HepG2 (cell line): ENCODE data around the gene KRTCAP2. TPM values are rescaled to one million over a fixed set of nuclear protein-coding genes. Genes with fewer than 3 reads are reported as not detected.

Source experiments
- AHR ChIP-seq: IDR thresholded peaks from 2 replicates; pipeline ENCODE4 v1.6.1; 2018; ENCODE audit warnings: missing genetic modification reagents, missing compliant biosample characterization
- CAMTA2 ChIP-seq: sonication (generic); formaldehyde crosslinking; IDR thresholded peaks from 2 replicates; pipeline ENCODE4 v1.4.0; 2020; ENCODE audit warnings: mild to moderate bottlenecking, missing genetic modification reagents, borderline replicate concordance
- GABPB1 ChIP-seq: IDR thresholded peaks from 2 replicates; pipeline ENCODE4 v1.6.1; 2016; ENCODE audit warnings: mild to moderate bottlenecking, missing genetic modification reagents, moderate library complexity, missing compliant biosample characterization
- KAT7 ChIP-seq: IDR thresholded peaks from 2 replicates; pipeline ENCODE4 v1.6.1; 2018; ENCODE audit warnings: borderline replicate concordance, missing compliant biosample characterization
- MTA3 ChIP-seq: sonication (generic); formaldehyde crosslinking; IDR thresholded peaks from 2 replicates; pipeline ENCODE4 v1.4.0; 2020; ENCODE audit warnings: missing genetic modification reagents
- NFIC ChIP-seq: IDR thresholded peaks from 2 replicates; pipeline ENCODE4 v1.6.1; 2012; ENCODE audit warnings: mild to moderate bottlenecking, low read length, inconsistent platforms
- RBAK ChIP-seq: sonication (generic); formaldehyde crosslinking; IDR thresholded peaks from 2 replicates; pipeline ENCODE4 v1.5.1; 2020; ENCODE audit warnings: mild to moderate bottlenecking, missing genetic modification reagents
- SIX4 ChIP-seq: sonication (generic); formaldehyde crosslinking; IDR thresholded peaks from 2 replicates; pipeline ENCODE4 v1.4.0; 2020; ENCODE audit warnings: missing genetic modification reagents
- TP53 ChIP-seq: sonication (generic); formaldehyde crosslinking; conservative IDR thresholded peaks from 2 replicates; pipeline ENCODE4 v1.4.0; 2020; ENCODE audit warnings: missing genetic modification reagents
- ZC3H4 ChIP-seq: sonication (generic); formaldehyde crosslinking; IDR thresholded peaks from 2 replicates; pipeline ENCODE4 v1.4.0; 2020; ENCODE audit warnings: missing genetic modification reagents, borderline replicate concordance
- ZFP90 ChIP-seq: sonication (generic); formaldehyde crosslinking; IDR thresholded peaks from 2 replicates; pipeline ENCODE4 v1.8.0; 2022; ENCODE audit warnings: missing genetic modification reagents, mild to moderate bottlenecking, inconsistent platforms, borderline replicate concordance
- ZMAT5 ChIP-seq: sonication (generic); formaldehyde crosslinking; IDR thresholded peaks from 2 replicates; pipeline ENCODE4 v1.5.0; 2020; ENCODE audit warnings: mild to moderate bottlenecking, low read depth, missing genetic modification reagents, borderline replicate concordance
- ZMYM3 ChIP-seq: sonication (generic); formaldehyde crosslinking; IDR thresholded peaks from 2 replicates; pipeline ENCODE4 v1.5.1; 2020; ENCODE audit warnings: mild to moderate bottlenecking, missing genetic modification reagents
- ZNF142 ChIP-seq: sonication (generic); formaldehyde crosslinking; IDR thresholded peaks from 2 replicates; pipeline ENCODE4 v1.4.0; 2020; ENCODE audit warnings: missing genetic modification reagents
- ZNF333 ChIP-seq: sonication (generic); formaldehyde crosslinking; IDR thresholded peaks from 2 replicates; pipeline ENCODE4 v1.4.0; 2020; ENCODE audit warnings: mild to moderate bottlenecking, missing genetic modification reagents, borderline replicate concordance
- ZNF530 ChIP-seq: sonication (generic); formaldehyde crosslinking; IDR thresholded peaks from 2 replicates; pipeline ENCODE4 v1.5.0; 2020; ENCODE audit warnings: low read depth, mild to moderate bottlenecking, missing genetic modification reagents
- ZNF598 ChIP-seq: sonication (generic); formaldehyde crosslinking; IDR thresholded peaks from 2 replicates; pipeline ENCODE4 v1.5.1; 2020; ENCODE audit warnings: mild to moderate bottlenecking, missing genetic modification reagents, borderline replicate concordance
- polyA plus RNA-seq, 8 experiments: library from polyadenylated mRNA; depleted of rRNA in 3 of 8; stranded (reverse) in 7 of 8; unstranded in 1 of 8; fragments of >200 nt; fragmentation: Illumina TruSeq in 4 of 8; extraction: Trizol in 4 of 8; gene quantifications; 2 replicates each; pipeline versions ENCODE4 v1.2.1 to v1.2.3, GENCODE V29; 2011 to 2016; ENCODE audit warnings: low read depth in 4 of 8, missing spikeins in 1 of 8, mixed read lengths in 1 of 8; ENCODE audit not compliant: insufficient read depth in 1 of 8
- total RNA-seq, 5 experiments: library from RNA; depleted of rRNA; stranded (reverse); fragments of >200 nt; fragmentation: Illumina TruSeq; extraction: Trizol; gene quantifications; 2 replicates each; pipeline ENCODE4 v1.2.3, GENCODE V29; 2016; ENCODE audit warnings: low read depth in 1 of 5
- TF ChIP-seq, protein P1 (sequence below): sonication (generic); formaldehyde crosslinking; conservative IDR thresholded peaks from 2 replicates; pipeline ENCODE4 v1.4.0; 2020; ENCODE audit warnings: mild to moderate bottlenecking, missing genetic modification reagents, moderate library complexity

The KRTCAP2 gene
- total and polyA plus RNA-seq, 2 of the 13 experiments (the other 11 are each of a cell fraction or from before 2014, with no cell fraction given), result 77.3 to 79.4 TPM

DNA sequence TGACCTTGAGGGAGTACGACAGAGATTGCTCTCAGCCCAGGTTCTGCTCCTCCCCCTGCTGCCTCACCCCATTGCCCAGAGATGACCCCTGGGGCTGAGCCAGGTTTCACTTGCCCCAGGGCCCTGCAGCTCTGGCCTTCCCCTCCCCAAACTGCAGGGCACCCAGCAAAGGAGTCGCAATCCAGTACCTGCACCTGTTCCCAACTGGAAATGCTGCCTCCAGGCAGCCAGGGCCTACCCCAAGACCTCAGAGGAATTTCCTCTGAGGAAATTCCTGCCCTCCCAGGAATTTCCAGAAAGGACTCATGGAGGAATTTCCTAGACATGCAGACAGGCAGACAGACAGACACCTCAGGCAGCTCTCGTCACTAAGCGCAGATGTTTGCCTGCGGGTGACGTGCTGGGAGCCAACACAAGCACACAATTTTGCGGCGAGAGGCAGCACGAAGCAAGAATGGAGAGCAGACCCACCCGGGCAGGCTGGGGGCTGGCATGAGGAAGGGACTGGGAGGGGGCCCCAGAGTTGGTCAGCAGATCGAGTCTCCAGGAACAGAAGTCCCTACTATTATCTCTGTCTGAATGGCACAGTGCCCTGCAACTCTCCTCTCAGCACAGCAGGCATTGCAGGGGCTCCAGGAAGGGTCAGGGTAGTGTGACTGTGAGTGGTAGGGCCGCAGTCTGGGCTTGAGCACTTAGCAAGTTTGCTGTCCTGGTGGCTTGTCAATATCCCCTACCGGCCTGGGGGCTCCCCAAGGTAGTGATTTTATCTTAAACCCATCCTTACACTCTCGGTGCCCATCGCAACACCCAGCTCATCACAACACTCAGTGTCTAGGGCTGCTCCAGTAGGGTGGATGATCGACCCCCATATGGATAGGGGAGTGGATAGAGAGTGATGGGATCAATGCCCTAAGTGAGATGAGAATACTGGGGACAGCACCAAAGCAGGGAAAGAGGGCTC lies 48.3 kb downstream of the KRTCAP2 start (continued):
- TF ChIP-seq, protein P1, sequence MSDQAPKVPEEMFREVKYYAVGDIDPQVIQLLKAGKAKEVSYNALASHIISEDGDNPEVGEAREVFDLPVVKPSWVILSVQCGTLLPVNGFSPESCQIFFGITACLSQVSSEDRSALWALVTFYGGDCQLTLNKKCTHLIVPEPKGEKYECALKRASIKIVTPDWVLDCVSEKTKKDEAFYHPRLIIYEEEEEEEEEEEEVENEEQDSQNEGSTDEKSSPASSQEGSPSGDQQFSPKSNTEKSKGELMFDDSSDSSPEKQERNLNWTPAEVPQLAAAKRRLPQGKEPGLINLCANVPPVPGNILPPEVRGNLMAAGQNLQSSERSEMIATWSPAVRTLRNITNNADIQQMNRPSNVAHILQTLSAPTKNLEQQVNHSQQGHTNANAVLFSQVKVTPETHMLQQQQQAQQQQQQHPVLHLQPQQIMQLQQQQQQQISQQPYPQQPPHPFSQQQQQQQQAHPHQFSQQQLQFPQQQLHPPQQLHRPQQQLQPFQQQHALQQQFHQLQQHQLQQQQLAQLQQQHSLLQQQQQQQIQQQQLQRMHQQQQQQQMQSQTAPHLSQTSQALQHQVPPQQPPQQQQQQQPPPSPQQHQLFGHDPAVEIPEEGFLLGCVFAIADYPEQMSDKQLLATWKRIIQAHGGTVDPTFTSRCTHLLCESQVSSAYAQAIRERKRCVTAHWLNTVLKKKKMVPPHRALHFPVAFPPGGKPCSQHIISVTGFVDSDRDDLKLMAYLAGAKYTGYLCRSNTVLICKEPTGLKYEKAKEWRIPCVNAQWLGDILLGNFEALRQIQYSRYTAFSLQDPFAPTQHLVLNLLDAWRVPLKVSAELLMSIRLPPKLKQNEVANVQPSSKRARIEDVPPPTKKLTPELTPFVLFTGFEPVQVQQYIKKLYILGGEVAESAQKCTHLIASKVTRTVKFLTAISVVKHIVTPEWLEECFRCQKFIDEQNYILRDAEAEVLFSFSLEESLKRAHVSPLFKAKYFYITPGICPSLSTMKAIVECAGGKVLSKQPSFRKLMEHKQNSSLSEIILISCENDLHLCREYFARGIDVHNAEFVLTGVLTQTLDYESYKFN (CRISPR knock-in tag), result peak; percentile 20; the same call in 1 of the 2 replicates
- no peak for TF ChIP-seq ZNF598 (CRISPR knock-in tag)
- no peak for TF ChIP-seq SIX4
- TF ChIP-seq GABPB1, result no peak
- TF ChIP-seq AHR (CRISPR knock-in tag), result no peak
- TF ChIP-seq ZMAT5 (CRISPR knock-in tag), result no peak
- no peak for TF ChIP-seq ZFP90 (CRISPR knock-in tag)
- TF ChIP-seq ZC3H4, result no peak
- no peak for TF ChIP-seq CAMTA2 (CRISPR knock-in tag)
- TF ChIP-seq ZNF142 (CRISPR knock-in tag), result no peak
- no peak for TF ChIP-seq TP53 (CRISPR knock-in tag)
- TF ChIP-seq KAT7 (CRISPR knock-in tag), result no peak
- no peak for TF ChIP-seq ZMYM3 (CRISPR knock-in tag)
- no peak for TF ChIP-seq RBAK (CRISPR knock-in tag)
- TF ChIP-seq ZNF530 (CRISPR knock-in tag), result no peak
- TF ChIP-seq NFIC, result no peak
- TF ChIP-seq ZNF333 (CRISPR knock-in tag), result no peak
- no peak for TF ChIP-seq MTA3 (CRISPR knock-in tag)
